ENCODE results near the gene KIAA0513.
A peak's percentile ranks its signal among the peaks of the same experiment; 100 is the strongest.

The KIAA0513 gene

DNA sequence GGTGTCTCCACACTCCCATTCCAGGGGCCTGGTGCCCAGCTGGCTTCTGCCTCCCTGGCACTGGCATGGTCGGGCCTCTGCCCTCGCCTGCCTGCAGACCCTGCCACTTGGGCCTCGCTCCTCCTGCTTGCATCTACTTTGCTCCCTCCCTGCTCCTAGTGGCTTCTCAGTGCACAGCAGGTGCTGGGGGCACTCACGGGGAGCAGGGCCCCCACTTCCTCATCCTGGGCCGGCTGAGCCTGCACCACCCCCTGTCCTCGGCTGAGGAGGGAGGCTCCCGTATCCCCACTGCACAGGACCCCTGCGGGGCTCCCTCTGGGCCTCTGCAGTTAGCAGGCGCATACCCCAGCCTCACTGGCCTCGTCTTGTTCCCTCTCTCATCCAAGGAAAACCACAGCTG lies 49.4 kb downstream of the KIAA0513 start:
- H3K4me3 ChIP-seq (ENCODE audit: low read depth, low read length): no peak overlapping the region
- DNase-seq (ENCODE audit: low read depth): no peak
- TF ChIP-seq, protein P1, sequence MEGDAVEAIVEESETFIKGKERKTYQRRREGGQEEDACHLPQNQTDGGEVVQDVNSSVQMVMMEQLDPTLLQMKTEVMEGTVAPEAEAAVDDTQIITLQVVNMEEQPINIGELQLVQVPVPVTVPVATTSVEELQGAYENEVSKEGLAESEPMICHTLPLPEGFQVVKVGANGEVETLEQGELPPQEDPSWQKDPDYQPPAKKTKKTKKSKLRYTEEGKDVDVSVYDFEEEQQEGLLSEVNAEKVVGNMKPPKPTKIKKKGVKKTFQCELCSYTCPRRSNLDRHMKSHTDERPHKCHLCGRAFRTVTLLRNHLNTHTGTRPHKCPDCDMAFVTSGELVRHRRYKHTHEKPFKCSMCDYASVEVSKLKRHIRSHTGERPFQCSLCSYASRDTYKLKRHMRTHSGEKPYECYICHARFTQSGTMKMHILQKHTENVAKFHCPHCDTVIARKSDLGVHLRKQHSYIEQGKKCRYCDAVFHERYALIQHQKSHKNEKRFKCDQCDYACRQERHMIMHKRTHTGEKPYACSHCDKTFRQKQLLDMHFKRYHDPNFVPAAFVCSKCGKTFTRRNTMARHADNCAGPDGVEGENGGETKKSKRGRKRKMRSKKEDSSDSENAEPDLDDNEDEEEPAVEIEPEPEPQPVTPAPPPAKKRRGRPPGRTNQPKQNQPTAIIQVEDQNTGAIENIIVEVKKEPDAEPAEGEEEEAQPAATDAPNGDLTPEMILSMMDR (conservative IDR thresholded peaks at IDR 0.05; ENCODE audit: low read depth, low read length): no peak

DNA sequence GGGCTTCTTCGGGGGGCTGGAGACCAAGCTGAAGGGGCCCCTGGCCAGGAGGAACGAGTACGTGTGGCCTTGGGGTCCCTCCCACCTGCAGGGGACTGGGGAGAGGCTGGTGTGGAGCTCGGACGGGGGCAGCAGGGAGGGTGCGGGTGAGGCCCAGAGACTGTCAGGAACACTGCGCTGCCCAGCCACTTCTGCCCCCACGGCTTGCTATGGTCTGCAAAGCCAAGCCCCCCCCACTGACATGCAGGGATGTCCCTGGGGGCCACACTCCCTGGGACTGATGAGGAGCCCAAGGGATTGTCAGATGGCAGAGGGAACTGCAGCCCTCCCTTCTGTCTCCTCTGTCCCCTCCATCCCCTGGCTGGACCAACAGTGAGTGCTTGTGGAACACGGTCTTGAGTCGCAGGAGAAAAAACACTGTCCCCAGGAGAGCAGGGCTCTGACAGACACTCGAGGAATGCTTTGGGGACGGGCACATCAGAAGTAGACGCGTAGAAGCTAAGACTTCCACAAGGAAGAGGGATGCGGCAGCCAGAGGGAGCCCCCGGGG lies 50.1 kb downstream of the KIAA0513 start:
- no peak overlapping the region for H3K4me3 ChIP-seq (ENCODE audit: low read depth, low read length)
- TF ChIP-seq, protein P1 (conservative IDR thresholded peaks at IDR 0.05; ENCODE audit: low read depth, low read length): no peak
- no peak for DNase-seq (ENCODE audit: low read depth)

DNA sequence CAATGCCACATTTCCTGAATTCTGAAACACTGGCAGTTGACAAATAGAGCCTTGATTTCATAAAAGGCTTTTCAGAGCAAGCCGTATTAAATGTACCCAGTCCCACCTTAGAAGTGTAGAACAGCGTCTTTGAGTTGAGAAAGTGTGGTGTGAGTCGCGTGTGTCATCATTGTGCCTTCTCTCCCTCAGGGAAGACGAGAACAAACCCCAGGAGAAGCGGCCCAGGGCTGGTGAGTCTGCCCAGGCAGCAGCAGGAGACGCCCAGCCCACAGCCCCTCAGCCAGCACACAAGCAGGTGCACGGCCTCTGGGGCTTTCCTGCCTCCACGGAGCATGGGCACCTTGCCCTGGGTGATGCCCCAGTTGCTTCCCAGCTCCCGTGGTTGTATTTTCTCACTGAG lies 50.6 kb downstream of the KIAA0513 start:
- H3K4me3 ChIP-seq (ENCODE audit: low read depth, low read length): no peak overlapping the region
- TF ChIP-seq, protein P1 (conservative IDR thresholded peaks at IDR 0.05; ENCODE audit: low read depth, low read length): no peak
- DNase-seq (ENCODE audit: low read depth): no peak

DNA sequence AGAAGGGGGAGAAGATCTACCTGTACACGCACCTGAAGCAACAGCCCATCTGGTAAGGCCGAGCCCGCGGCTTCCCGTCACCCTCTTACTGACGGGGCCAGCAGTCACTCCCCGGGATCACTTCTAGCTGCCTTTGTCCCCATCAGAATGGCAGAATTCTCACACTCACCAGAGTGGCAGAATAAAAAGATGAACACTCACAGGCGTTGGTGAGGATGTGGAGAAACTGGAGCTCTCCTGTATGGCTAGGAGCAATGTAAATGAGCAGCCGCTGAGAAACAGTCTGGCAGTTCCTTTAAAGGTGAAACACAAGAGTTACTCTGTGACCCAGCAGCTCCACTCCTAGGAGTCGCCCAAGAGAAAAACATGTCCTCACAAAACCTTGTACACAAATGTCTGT lies 51.4 kb downstream of the KIAA0513 start:
- no peak overlapping the region for H3K4me3 ChIP-seq (ENCODE audit: low read depth, low read length)
- TF ChIP-seq, protein P1 (conservative IDR thresholded peaks at IDR 0.05; ENCODE audit: low read depth, low read length): no peak
- DNase-seq (ENCODE audit: low read depth): no peak

DNA sequence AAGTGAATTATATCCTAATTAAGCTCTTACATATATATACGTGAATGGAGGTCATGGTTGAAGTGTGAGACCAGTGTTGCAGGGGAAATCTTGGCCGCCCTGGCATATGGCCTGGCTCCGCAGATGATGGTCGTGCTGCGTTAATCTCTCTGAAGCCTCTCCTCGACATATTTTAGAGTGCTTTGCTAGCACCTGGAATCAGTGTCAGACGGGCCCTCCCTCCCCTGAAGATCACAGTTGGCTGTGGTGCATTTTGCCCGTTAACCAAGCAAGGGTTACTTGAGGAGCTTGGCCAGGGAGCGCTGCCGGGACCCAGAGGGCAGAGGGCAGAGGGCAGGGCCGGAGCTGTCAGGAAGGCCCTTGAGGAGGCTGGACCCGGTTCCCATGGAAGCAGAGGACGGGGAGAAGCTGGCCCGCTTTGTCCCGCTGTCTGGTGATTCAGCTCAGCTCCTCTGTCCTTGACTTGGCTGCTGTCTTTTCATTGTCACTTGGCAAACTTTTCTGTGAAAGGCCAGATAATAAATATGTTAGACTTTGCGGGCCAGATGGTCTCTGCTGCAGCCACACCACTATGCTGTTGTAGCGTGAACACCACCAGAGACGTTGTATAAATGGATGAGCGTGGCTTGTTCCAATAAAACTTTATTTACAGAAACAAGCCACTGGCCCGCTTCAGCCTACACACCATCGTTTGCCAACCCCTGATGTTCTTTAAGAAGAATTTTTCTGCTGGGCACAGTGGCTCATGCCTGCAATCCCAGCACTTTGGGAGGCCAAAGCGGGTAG lies 52.4 kb downstream of the KIAA0513 start:
- no peak overlapping the region for H3K4me3 ChIP-seq (ENCODE audit: low read depth, low read length)
- TF ChIP-seq, protein P1 (conservative IDR thresholded peaks at IDR 0.05; ENCODE audit: low read depth, low read length): no peak
- DNase-seq (ENCODE audit: low read depth): no peak

DNA sequence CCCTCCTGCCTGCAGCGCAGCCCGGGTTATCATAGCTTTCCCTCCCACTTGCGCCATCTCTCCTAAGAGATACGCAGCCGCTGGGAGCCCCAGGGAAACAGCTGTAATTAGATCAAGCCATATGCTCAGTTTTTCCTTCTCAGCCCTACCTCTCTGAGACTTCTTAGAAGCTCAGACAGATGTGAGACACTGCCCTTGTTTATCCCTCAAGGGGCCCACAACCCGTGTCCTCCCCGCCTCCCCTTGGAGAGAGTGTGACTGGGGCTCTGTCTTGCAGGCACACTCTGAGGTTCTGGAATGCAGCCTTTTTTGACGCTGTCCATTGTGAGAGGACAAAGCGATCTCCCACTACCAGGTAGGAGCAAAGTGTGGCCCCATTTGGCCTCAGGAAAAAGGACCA lies 53.4 kb downstream of the KIAA0513 start:
- TF ChIP-seq, protein P1 (conservative IDR thresholded peaks at IDR 0.05; ENCODE audit: low read depth, low read length): no peak
- H3K4me3 ChIP-seq (ENCODE audit: low read depth, low read length): no peak overlapping the region
- peak; percentile 24 for DNase-seq (ENCODE audit: low read depth)

DNA sequence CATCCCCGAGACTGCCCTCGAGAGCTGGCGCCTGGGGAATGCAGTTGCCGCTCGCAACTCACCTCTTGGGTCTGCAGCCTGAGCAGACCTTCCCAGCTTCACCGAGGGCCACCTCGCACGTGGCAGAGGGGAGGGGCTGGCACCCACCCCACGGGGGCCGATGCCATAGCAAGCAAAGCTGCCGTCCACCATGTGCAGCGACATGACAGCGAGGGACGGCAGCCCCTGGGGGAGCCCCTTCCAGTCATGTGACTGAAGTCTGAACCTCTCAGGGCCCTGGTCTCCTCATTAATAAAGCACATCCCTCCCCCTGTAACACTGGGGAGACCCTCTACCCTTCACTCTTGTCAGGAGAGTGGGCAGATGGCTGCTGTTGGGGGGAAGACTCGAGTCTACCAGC lies 54.2 kb downstream of the KIAA0513 start:
- H3K4me3 ChIP-seq (ENCODE audit: low read depth, low read length): no peak overlapping the region
- TF ChIP-seq, protein P1 (conservative IDR thresholded peaks at IDR 0.05; ENCODE audit: low read depth, low read length): no peak
- DNase-seq (ENCODE audit: low read depth): no peak

All from choroid plexus epithelial cell (primary cell).